Choroid plexus epithelial cell (primary cell): ENCODE measurements around the gene KCNQ1.

Experiments used
- DNase-seq: peaks from one replicate; pipeline ENCODE4 v3.0.0-alpha.2; 2010; ENCODE audit warnings: low read depth
- H3K4me3 ChIP-seq: 2 replicates; pipeline ENCODE4 v1.5.1; 2011; ENCODE audit warnings: low read depth, mild to moderate bottlenecking, control low read depth, low read length, moderate library complexity
- TF ChIP-seq, protein P1 (sequence below): conservative IDR thresholded peaks from 2 replicates; pipeline ENCODE4 v1.5.1; 2011; ENCODE audit warnings: low read depth, mild to moderate bottlenecking, control low read depth, inconsistent platforms, low read length, moderate library complexity

KCNQ1 gene

DNA sequence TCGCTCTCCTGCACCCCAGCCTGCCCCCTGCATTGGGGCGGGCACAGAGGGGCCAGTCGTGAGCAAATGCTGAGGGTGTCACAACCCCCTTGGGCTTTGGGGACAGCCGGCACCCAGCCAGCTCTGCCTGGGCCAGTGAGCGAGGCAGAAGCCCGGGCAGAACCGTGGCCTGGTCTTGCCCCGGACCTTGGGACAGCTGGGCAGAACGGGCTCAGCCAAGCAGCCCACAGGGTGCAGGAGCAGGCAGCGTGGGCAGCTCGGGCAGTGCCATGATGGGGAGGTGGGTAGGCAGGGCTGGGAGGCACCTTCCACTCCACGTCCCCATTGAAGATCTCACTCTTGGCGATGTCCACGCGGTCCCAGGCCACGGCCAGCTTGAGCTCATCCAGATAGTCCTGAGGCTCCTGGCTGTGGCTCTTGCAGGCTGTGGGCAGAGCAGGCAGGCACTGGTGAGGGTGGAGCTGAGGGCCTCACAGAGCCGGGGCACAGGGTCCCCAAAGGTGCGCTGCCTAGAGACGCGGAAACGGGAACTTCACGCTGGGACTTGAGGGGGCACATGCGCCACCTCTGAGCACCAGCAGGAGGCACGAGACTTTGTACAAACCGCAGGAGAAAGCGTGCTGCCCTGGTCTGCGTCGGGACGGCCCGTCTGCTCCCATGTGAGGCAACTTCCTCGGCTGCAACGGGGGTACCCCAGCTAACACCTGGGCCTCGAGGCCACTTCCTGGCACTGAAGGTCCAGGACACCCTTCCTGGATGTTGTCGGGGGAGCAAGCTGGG is 29.0 kb upstream of the KCNQ1 start:
- TF ChIP-seq, protein P1, sequence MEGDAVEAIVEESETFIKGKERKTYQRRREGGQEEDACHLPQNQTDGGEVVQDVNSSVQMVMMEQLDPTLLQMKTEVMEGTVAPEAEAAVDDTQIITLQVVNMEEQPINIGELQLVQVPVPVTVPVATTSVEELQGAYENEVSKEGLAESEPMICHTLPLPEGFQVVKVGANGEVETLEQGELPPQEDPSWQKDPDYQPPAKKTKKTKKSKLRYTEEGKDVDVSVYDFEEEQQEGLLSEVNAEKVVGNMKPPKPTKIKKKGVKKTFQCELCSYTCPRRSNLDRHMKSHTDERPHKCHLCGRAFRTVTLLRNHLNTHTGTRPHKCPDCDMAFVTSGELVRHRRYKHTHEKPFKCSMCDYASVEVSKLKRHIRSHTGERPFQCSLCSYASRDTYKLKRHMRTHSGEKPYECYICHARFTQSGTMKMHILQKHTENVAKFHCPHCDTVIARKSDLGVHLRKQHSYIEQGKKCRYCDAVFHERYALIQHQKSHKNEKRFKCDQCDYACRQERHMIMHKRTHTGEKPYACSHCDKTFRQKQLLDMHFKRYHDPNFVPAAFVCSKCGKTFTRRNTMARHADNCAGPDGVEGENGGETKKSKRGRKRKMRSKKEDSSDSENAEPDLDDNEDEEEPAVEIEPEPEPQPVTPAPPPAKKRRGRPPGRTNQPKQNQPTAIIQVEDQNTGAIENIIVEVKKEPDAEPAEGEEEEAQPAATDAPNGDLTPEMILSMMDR: no peak
- H3K4me3 ChIP-seq: no peak overlapping the region
- DNase-seq: no peak

DNA sequence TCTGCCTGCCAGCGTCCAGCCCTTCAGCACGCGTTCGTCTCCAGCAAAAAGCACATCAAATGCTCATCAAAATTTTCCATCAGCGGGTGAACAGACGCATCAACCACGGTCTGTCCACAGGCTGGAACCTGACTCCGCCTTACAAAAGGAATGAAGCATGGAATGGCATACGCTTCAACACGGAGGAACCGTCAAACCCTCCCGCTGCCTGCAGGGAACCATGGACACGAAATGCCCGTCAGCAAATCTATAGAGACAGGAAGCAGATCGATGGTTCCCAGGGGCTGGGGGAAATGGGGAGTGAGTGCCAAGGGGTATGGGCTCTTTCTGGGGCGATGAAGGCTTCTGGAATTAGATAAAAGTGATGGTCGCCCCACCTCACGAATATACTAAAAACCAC is 28.0 kb upstream of the KCNQ1 start:
- DNase-seq: no peak
- no peak overlapping the region for H3K4me3 ChIP-seq
- TF ChIP-seq, protein P1: no peak

DNA sequence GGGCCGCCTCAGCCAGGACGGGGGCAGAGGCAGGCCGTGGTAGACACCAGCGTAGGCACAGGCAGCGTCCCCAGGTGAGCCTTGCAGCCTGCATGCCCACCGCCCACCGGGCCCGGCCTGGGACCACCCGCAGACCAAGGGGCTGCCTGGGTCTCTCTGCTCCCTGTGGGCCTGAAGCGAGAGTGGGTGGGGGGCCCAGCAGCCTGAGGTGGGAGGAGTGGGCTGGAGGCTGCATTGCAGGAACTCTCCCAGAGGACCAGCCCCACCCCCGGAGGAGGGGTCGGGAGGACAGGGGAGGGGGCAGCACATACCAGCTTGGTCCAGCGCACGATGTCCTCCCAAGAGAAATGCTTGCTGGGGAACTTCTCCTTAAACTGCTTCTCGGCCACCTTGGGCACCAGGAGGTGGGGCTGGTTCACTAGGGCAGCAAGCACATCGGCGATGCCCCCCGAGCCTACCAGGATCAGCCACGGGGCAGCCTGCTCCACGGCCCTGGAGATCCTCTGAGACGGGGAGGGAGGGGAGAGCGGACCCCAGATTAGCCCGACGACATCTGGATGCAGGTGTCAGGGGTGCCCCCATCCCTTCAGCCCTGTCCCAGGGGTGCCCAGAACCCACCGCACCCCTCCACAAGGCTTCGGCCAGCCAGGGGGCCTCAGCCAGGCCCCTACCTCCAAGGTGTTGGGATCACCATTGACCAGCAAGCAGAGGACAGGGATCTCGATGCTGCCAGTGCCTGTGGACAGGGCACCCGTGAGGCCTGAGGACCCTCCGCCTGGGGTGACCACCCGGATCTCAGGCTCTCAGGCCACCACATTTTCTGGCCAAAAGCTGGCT is 26.7 kb upstream of the KCNQ1 start:
- H3K4me3 ChIP-seq: no peak overlapping the region
- DNase-seq: no peak
- TF ChIP-seq, protein P1: no peak

DNA sequence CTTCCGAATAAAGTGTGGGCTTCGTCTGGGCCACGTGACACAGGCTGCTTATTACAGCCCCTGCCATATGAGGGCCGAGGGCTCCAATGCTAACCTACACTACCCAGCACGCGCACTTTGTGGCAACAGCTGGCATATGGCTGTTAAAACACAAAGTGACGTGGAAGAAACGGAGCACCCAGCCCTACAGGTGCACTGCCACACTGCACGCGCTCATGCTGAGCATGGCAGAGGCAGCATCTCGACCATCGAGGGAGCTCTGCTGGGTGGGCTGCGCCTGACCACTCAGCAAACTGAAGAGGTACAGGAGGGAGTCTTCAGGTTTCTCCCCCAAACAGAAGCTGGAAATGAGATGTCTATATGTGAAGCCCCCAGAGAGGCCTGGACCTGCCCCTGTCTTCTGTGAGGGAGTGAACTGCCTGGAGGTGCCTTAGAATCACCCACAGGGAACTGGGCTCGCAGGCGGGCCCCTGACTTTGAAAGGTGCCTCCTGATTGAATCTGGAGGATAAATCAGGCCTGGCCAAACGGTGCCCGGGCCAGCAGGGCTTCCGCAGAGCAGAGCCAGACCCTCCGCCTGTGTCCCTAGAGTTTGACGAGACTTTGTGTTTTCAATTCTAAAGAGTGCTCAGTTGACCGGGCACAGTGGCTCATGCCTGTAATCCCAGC is 26.0 kb upstream of the KCNQ1 start:
- TF ChIP-seq, protein P1: no peak
- no peak overlapping the region for H3K4me3 ChIP-seq
- DNase-seq: no peak

DNA sequence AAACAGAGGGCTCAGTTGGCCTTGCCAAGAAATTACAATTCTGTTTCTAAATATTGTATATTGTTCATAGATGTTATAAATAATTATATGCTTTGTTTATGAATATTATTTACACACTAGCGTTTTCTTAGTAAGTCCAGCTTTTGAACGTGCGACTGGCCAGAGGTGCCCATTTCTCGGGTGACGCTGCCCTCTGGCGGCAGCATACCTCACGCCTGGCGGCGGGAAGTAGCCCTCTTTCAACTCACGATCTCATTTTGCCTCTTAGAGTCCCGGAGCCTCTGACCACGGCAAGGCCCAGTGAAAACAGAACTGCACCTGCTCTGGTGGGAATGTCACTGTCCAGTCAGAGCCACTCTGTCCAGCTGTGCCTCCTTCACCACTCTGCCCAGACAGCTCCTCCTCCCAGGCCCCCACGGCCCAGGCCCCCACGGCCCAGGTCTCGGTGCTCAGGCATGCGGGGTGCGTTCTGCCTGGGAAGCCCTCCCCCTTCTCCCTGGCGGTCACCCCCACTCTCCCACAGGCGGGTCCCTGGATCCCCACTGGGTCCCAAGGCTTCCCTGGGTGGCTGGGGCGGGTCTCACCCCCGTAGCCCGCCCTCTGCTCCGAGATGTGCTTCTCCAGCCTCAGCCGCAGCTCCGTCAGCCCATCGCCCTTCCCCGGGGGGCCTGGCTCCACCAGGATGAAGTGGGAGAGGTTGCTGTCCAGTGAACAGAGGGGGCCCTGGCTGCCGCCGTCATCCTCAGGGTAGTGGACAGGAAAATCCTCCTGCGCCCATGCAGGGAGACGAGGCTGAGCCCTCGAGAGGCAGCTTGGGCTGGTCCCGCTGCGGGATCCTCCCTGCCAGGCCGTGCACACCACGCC is 24.9 kb upstream of the KCNQ1 start:
- DNase-seq: peak; percentile 86
- H3K4me3 ChIP-seq: no peak overlapping the region
- TF ChIP-seq, protein P1: peak; percentile 94

DNA sequence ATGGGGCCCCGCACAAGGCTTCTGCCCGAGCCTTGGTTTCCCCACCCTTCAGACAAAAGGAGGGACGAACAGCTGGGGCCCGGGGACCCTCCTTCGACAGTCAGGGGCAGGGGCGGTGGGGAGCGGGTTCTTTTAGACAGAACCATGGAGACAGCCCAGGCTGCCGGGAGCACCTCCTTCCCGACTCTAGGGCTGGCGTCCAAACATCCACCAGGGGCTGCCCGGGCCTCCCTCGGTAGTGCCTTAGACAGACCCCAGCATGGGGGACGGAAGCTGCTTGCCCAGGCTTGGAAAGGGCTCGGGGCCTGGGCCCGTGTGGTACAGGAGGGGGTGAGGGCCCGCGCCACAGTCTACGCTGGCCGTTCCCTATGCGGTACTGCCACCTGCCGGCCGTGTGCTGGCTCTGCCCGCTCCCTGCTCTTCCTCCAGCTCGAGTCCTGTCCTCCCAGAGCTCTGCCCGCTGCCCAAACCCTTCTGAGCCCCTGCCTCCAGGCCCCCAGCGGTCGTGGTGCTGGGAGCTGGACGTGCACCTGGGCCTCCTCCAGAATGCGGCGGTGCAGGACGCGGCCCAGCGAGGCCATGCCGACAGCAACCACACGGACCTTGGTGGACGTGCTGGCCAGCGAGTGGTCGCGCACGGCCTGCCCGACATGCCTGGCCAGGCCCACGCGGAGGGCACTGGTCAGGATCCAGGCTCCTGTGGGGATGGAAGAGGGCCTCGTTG is 24.1 kb upstream of the KCNQ1 start:
- no peak overlapping the region for H3K4me3 ChIP-seq
- TF ChIP-seq, protein P1: peak; percentile 93
- peak; percentile 78 for DNase-seq
